Activated CD8-positive, alpha-beta memory T cell treated with anti-CD3 and anti-CD28 coated beads, Interleukin-2, amount 50 U/mL, for 24 hours (primary cell): ENCODE data around the gene PSG4.
"Not testable (repeated sequence)": the region's sequence is repeated elsewhere in the genome, so short reads cannot be mapped to it uniquely, and the experiment has no call there.

Experiments
- DNase-seq: peaks from one replicate; pipeline ENCODE4 v3.0.0-alpha.2; 2020; ENCODE audit errors: extremely low read depth

Gene PSG4

DNA sequence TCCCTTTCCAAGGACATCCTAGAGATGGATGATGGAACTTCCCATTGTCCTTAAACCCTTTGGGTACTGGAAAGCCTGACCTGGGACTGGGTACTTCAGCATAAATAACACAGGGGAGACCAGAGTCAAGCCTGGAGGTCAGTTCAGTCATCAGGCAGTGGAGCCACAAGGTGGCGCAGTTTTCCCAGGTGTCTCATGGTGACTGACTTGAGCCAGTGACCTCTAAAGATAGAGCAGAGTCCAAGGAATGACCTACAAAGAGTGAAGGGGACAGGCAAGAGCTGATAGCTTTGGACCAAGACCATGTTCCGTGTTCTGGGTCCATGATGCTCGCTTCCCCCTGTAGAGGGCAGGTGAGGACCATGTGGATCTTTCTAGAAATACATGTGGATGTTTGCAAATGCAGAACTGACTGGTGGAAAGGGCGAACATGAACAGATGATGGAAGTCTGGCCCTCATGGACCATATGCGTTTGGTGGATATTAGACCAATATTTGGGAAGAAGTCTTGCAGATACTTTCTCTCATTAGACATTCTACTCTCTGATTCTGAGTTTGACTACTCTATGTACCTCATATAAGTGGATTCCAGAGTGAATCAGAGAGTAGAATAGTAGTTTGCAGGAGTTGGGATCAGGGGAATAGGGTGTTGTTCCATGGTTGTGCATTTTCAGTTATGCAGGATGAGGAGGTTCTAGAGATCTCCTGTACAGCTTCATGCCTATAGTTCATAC lies 6.6 kb downstream of the PSG4 start:
- DNase-seq: not testable (repeated sequence)

DNA sequence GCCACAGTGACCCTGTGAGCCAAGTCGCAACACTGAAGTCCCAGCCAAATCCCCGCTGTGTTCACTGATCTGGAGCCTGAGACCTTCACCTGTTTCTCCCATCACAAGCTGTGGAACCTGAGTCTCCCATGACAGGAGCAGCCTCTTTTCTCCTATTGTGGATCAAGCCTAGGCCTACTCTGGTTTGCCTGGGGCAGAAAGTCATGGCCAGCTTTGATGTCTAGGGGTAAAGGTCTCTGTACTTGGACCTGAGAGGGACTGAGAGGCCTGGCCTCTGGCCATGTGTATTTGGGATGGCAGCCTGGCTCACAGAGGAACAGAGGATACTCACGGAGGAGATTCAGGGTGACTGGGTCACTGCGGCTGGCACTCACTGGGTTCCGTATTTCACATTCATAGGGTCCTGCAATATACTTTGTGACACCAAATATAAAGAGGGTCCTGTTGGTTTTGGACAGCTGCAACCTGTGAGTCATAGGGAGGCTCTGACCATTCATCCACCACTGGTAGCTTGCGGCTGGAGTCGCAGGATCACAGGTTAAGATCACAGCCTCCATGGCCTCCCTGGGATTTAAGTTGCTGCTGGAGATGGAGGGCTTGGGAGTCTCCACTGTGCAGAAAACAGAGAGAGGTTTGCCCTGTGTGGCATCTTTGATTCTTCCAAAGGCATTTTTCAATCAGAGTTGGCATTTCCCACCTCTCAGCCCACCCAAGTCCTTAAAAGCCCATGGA lies 7.6 kb downstream of the PSG4 start:
- DNase-seq: not testable (repeated sequence)

DNA sequence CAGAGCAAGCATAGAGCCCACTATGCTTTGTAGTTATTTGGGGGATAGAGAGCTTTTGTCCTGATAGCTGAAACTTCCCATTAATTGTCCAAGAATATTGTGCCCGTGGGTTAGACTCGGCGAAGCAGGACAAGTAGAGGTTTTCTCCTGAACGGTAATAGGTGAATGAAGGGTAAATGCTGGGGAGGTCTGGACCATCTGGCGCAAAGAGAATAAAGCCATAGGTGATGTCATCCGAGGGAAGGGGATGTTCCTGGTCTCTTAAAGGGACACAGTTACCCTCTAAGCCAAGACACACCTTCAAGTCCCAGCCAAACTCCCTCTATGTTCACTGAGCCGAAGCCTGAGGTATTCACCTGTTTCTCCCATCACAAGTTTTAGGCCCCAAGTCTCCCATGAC lies 11.0 kb downstream of the PSG4 start:
- not testable (repeated sequence) for DNase-seq

DNA sequence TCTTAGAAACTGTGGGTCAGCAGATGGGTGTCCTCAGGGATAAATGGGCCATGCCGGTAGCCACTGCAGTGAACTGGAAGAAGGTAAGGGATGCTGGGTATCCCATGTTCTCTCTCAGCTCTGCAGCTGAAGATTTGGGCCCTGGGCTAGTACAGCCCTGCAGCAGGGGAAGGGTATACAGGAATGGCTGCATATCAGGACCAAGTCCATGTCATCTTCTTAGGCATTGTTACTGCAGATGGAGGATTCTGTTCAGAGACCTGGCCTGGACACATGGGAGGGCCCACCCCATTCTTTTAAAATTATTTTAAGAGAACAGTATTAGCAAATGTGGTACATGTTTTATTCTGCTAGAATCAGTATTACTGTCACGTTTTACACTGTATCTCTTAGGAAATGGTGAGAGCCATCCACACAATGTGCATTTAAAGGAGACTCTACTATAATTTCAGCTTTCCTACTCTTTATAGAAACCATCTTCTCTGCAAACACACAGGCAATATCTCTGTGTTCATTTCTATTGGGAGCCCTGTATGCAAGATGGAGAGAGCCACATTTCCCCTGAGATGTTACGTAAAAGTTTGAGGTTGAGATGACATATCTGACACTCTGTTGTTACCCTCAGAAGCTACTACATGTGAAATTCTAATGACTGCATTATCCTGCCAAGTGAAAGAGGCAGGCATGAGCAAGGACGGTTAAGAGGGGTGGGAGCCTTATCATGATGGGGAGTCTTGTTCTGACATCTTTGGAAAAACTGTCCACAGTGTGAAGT lies 12.9 kb downstream of the PSG4 start:
- not testable (repeated sequence) for DNase-seq

DNA sequence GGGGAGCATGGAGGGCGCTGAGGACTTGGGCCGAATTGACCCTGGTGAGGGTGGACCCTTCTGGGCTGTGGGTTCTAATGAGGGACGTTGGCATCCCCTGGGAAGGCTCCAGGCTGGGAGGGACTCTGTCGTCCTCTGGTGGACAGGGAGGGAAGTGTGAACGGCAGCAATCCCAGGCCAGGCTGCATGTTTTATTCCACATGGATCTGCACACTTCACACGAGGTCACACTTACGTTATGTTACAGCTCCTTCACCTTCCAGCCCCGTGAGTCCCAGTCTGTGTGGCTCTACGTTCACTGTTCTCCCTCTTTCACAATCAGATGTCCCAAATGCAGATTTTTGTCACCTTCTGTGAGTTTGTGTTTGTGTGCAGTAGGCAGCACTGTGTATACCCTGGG lies 17.3 kb downstream of the PSG4 start:
- not testable (repeated sequence) for DNase-seq

DNA sequence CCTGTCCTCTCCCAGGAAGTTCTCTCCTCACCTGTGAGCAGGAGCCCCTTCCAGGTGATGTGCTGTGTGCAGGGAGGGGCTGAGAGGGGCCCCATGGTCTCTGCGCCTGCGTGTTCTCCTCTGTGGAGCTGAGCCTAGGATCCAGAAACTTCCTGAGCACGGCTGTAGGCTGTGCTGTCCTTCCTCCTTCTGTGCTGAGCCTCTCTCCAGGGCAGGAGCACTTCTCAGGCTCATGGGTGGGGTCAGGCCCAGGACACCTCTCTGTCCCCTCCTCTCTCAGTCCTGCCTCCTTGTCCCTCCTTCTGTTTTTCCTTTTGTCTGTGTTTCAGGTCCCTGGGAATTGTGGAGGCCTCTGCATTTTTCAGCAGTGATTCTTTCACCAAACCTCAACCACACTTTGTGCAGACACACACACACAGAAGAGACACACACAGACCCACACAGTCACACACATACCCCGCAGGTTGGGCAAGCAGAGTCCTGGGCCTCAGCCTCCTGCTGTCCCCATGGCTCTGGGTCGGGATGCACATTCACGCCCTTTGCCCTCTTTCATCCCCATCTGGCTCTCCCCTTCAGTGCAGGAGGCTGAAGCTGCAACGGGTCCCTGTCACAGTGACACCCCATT lies 19.0 kb downstream of the PSG4 start, which contains the start of gene PSG5:
Gene PSG5, minus strand, starts transcription at position 226 of the 625 bp plus-strand sequence. Its CDS starts 131 bp downstream, at position 95.
- not testable (repeated sequence) for DNase-seq

DNA sequence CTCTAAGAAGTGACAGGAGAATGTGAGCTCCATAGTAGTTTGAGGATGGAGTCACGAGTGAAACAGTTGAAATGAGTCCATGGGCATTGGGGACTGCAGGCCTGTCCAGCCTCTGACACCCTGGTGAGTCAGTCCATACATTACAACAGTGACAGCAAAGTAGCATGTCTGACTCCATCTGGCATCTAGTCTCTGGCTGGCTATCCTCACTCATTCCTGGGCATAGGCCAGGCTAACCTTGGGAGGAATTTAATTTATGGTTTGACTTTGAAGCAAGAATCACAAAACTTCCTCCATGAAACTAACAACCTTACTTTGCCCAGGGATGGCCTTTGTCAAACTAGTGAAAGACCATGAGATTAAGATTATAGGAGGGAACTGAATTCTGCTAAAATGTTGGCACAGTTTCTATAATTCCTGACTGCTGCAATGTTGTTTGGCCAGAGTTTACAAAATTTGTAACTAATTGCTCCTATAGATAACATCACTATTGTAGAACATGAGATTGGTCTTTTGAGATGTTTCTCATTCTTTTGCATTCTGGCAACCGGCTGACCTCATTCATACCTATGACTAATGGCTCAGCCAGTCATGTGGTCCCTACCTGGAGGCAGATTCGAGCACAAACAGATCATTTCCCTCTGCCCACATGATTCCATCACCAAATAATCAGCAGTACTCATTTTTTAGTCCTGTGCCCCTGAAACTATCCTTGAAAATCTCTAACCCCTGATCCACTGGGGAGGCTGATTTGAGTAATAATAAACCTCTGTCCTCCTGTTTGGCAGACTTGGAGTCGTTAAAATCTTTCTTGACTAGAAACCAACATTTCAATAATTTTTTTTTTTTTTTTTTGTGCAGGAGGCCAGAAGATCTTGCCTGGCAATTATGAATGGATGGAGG lies 23.3 kb downstream of the PSG4 start:
- DNase-seq: not testable (repeated sequence)

DNA sequence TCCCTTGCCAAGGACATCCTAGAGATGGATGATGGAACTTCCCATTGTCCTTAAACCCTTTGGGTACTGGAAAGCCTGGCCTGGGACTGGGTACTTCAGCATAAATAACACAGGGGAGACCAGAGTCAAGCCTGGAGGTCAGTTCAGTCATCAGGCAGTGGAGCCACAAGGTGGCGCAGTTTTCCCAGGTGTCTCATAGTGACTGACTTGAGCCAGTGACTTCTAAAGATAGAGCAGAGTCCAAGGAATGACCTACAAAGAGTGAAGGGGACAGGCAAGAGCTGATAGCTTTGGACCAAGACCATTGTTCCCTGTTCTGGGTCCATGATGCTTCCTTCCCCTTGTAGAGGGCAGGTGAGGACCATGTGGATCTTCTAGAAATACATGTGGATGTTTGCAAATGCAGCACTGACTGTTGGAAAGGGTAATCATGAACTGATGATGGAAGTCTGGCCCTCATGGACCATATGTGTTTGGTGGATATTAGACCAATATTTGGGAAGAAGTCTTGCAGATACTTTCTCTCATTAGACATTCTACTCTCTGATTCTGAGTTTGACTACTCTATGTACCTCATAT lies 25.8 kb downstream of the PSG4 start:
- not testable (repeated sequence) for DNase-seq

DNA sequence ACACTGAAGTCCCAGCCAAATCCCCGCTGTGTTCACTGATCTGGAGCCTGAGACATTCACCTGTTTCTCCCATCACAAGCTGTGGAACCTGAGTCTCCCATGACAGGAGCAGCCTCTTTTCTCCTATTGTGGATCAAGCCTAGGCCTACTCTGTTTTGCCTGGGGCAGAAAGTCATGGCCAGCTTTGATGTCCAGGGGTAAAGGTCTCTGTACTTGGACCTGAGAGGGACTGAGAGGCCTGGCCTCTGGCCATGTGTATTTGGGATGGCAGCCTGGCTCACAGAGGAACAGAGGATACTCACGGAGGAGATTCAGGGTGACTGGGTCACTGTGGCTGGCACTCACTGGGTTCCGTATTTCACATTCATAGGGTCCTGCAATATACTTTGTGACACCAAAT lies 26.9 kb downstream of the PSG4 start:
- DNase-seq: not testable (repeated sequence)

DNA sequence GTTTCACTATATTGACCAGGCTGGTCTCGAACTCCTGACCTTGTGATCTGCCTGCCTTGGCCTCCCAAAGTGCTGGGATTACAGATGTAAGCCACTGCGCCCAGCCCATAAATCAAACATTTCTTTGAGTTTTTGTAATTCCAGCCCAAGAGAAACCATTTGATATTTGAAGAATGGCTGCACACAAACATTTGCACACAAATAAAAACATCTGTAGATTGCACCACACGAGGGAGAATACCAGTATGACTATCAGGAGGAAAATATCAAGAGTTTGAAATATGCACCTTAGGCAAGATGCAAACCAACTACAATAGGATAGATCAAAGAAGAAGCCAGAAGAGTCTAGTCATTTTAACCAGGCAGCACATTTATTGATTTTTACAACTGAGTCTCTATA lies 39.5 kb downstream of the PSG4 start:
- not testable (repeated sequence) for DNase-seq

DNA sequence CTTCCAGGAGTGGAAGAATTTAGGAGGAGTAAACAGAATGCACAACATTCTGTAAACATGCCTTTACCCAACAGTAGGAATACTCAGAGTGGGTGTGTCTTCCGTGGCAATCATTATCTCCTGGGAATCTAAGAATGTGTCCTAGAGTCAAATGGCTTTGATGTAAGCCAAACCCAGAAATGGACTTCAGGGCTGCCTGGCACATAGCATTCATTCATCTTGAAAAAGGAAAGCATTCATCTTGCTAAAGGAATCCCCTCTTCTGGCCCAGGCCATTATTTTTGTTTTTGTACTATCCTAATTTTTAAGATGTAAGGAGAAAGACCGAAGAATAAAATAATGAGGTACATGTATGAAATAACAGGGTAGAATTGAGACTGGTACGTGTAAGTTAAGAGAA lies 42.3 kb downstream of the PSG4 start:
- not testable (repeated sequence) for DNase-seq

DNA sequence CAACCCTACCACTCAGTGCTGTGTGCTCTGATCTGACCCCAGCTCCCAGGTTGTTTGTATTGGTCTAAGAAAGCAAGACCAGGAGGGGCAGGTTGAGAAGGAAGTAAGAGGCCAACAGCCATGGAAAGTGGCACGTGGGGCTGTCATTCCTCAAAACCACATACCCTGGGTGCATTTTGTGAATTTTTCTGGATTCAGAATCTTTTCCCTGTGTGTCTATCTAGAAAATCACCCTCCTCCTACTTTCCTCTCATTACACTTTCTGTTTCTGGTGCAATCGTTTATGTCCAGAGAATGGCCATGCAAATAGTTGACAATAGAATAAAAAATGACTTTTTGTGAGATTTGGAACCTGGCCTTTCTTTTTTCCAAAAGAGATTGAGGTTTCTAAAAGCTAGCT lies 43.2 kb downstream of the PSG4 start:
- DNase-seq: not testable (repeated sequence)

DNA sequence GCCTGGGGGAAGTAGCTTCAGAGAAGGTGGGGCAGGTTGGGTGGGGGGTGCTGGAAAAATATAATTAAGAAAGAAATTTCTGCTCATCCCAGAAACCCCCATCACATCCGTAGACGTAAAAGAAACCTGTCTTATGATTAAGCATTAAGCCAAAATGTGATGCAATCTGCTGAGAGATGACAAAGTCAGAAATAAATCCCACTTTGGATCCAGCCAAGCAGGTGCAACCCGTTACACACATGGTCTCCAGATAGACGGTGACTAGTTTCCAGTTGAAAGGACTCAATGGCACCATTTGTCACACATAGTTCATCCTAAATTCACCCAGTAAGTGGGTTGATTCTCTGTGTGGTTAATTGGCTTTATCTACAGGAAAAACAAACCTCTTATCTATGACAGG lies 53.2 kb downstream of the PSG4 start:
- no peak for DNase-seq

DNA sequence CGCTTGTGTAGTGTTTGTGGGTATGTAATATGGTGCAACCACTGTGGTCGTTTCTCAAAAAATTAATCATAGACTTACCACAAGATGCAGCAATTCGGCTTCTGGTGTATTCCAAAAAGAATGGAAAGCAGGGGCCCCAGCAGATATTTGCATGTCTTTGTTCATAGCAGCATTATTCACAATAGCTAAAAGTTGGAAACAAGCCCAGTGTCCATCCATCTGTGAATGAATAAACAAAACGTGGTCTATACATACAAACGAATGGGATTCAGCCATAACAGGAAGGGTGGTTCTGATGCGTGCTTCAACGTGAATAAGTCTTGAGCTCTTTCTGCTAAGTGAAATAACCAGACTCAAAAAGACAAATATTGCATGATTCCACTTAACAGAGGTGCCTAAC lies 55.6 kb downstream of the PSG4 start:
- not testable (repeated sequence) for DNase-seq

DNA sequence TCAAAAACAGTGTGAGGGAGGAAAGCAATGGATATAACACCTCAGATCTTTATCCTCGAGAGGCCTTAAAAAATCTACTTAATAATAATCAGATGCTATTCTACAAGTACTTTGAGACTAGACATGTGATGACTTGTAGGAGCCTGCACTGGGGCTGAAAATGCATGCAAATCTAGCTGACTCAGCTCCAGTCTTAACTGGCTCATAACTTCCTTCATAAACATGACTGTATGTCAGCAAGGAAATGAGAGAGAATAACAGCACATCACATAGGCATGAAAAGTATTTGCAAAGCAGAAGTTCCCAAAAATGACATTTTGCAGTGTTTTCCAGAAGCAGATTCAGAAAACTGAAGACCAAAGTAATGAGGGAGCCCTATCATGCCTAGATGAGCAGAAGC lies 57.2 kb downstream of the PSG4 start:
- no peak for DNase-seq
